Nephron progenitor cell (in vitro differentiated cells): ENCODE measurements around the gene CCDC71.

ENCODE experiments used
- DNase-seq: peaks from one replicate; pipeline ENCODE4 v3.0.0; 2021
- H3K27ac Mint-ChIP-seq: 2 replicates; pipeline ENCODE4 v1.8.0; 2021; ENCODE audit warnings: mild to moderate bottlenecking, moderate library complexity, mixed read lengths
- H3K27me3 Mint-ChIP-seq: 2 replicates; pipeline ENCODE4 v1.8.0; 2021; ENCODE audit warnings: mild to moderate bottlenecking, low read depth, mixed read lengths; ENCODE audit not compliant: poor library complexity
- H3K36me3 Mint-ChIP-seq: 2 replicates; pipeline ENCODE4 v1.8.0; 2021; ENCODE audit warnings: low read depth, mixed read lengths
- H3K4me1 Mint-ChIP-seq: 2 replicates; pipeline ENCODE4 v1.8.0; 2021; ENCODE audit warnings: mixed read lengths
- H3K4me3 Mint-ChIP-seq: 2 replicates; pipeline ENCODE4 v1.8.0; 2021; ENCODE audit warnings: mild to moderate bottlenecking, moderate library complexity, mixed read lengths
- H3K9me3 Mint-ChIP-seq: 2 replicates; pipeline ENCODE4 v1.8.0; 2021; ENCODE audit warnings: mild to moderate bottlenecking, moderate library complexity, mixed read lengths
- TF ChIP-seq, protein P1 (sequence below): fragments of 200-600 bp; sonication (generic); IDR thresholded peaks from 2 replicates; pipeline ENCODE4 v1.5.0; 2021; ENCODE audit warnings: antibody characterized with exemption

The CCDC71 gene

DNA sequence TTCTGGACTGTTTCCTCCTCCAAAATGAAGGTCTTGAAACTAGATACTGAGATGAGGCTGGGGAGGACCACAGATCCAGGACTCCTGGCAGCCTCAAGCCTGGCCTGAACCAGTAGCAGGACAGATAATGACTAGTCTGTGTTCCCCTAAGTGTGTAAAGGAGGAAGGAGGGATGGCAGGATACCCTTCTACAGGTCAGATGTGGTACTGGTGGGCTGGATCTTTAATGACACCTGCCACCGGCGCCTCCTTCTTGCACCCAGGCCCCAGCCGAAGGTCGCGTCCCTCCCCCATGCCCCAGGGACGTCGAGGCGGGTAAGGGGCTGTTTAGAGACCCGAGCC is 46.1 kb downstream of the CCDC71 start:
- Mint-ChIP-seq H3K27me3 (no peaks in the 10 kb centered on the region), H3K36me3 (peaks cover 38% of the 10 kb centered on the region), H3K4me3 (peak overlapping the region; percentile 92), H3K27ac (peak overlapping the region; percentile 96), H3K9me3 (no peaks in the 10 kb centered on the region), H3K4me1 (peaks cover 13% of the 10 kb centered on the region)
- DNase-seq: no peak
- TF ChIP-seq, protein P1, sequence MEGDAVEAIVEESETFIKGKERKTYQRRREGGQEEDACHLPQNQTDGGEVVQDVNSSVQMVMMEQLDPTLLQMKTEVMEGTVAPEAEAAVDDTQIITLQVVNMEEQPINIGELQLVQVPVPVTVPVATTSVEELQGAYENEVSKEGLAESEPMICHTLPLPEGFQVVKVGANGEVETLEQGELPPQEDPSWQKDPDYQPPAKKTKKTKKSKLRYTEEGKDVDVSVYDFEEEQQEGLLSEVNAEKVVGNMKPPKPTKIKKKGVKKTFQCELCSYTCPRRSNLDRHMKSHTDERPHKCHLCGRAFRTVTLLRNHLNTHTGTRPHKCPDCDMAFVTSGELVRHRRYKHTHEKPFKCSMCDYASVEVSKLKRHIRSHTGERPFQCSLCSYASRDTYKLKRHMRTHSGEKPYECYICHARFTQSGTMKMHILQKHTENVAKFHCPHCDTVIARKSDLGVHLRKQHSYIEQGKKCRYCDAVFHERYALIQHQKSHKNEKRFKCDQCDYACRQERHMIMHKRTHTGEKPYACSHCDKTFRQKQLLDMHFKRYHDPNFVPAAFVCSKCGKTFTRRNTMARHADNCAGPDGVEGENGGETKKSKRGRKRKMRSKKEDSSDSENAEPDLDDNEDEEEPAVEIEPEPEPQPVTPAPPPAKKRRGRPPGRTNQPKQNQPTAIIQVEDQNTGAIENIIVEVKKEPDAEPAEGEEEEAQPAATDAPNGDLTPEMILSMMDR: no peak

DNA sequence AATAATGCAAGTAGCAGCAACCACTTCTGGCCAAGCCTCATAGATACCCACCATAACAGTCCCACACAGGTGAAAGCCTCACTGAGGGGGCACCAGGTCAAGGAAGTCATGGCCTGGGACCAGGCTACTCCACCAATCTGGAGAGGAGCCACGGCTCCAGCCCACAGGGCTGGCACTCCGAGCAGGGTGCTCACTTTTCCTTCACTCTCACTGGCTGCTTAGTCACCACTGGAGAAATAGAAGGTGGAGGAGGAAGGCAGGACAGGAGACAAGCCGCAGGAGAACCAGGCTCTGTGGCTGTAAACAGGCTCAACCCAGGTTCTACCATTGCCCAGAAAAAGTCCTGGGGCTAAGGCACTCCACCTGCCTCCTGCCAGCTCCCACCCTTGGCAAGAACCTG is 46.7 kb downstream of the CCDC71 start:
- Mint-ChIP-seq H3K9me3 (no peaks in the 10 kb centered on the region), H3K4me1 (peaks cover 13% of the 10 kb centered on the region), H3K27me3 (no peaks in the 10 kb centered on the region), H3K36me3 (peaks cover 42% of the 10 kb centered on the region), H3K27ac (peak overlapping the region; percentile 96), H3K4me3 (peak overlapping the region; percentile 92)
- DNase-seq: no peak
- TF ChIP-seq, protein P1: no peak

GRCh38 chr3:49119036-49119435 is 47.1 kb downstream of the CCDC71 start:
- H3K36me3 Mint-ChIP-seq: peaks cover 44% of the 10 kb centered on the region
- TF ChIP-seq, protein P1: no peak
- H3K4me3 Mint-ChIP-seq: peak overlapping the region; percentile 92
- H3K27me3 Mint-ChIP-seq: no peaks in the 10 kb centered on the region
- H3K9me3 Mint-ChIP-seq: no peaks in the 10 kb centered on the region
- DNase-seq: no peak
- H3K27ac Mint-ChIP-seq: peak overlapping the region; percentile 32
- H3K4me1 Mint-ChIP-seq: peaks cover 13% of the 10 kb centered on the region
